Erythroblast (primary cell): ENCODE measurements around the gene ULBP1.
"Not testable (repeated sequence)": the region's sequence is repeated elsewhere in the genome, so short reads cannot be mapped to it uniquely, and the experiment has no call there.

Experiments used
- DNase-seq, 2 experiments: peaks; one replicate each; lab custom pipeline; 2025; lab: John Stamatoyannopoulos, UW
- GATA1 ChIP-seq: IDR thresholded peaks from 2 replicates; pipeline ENCODE4 v1.6.1; 2011; ENCODE audit warnings: low read depth, mild to moderate bottlenecking, control low read depth, low read length, moderate library complexity
- POLR2A ChIP-seq: IDR thresholded peaks from 2 replicates; pipeline ENCODE4 v1.6.1; 2011; ENCODE audit warnings: mild to moderate bottlenecking, low read length

The ULBP1 gene, protein sequence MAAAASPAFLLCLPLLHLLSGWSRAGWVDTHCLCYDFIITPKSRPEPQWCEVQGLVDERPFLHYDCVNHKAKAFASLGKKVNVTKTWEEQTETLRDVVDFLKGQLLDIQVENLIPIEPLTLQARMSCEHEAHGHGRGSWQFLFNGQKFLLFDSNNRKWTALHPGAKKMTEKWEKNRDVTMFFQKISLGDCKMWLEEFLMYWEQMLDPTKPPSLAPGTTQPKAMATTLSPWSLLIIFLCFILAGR

DNA sequence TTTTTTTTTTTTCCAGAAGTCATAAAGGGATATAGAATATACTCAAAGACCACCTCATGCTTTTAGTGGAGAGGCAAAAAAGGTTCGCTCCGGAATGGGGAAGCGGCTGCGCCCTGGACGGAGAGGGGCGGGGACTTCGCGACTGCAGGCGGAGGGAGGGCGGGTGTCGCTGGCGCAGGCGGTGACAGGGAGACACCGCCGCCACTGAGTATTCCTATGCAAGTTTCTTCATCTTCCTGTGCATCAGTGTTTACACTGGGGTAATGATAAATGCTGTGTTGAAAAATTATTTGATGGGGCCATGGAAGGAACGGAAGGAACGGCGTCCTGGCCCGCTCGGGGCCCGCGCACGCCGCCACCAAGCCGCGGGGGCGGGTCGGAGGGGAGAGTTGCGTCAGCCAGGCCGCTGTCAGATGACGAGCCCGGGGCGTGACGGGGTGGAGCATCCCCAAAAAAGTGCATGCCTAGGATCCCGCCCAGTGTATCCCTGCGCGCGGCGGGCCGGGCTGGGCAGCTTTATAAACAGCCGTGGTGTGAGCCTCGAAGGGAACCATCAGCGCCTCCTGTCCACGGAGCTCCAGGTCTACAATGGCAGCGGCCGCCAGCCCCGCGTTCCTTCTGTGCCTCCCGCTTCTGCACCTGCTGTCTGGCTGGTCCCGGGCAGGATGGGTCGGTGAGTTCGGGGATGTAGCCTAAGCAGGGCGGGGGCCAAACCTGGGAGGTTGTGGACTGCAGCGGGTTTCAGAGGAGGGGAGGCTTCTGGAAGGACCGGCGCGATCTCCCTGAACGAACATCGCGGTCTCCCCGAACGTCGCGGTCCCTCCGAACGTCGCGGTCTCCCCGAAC is at the start of gene ULBP1:
ULBP1 (plus strand) TSS at position 482 of the 846 bp plus-strand sequence; CDS start at position 589, 107 bp downstream.
- DNase-seq: peak; percentile 89 to 95
- TF ChIP-seq POLR2A (peak; percentile 76), GATA1 (no peak)

DNA sequence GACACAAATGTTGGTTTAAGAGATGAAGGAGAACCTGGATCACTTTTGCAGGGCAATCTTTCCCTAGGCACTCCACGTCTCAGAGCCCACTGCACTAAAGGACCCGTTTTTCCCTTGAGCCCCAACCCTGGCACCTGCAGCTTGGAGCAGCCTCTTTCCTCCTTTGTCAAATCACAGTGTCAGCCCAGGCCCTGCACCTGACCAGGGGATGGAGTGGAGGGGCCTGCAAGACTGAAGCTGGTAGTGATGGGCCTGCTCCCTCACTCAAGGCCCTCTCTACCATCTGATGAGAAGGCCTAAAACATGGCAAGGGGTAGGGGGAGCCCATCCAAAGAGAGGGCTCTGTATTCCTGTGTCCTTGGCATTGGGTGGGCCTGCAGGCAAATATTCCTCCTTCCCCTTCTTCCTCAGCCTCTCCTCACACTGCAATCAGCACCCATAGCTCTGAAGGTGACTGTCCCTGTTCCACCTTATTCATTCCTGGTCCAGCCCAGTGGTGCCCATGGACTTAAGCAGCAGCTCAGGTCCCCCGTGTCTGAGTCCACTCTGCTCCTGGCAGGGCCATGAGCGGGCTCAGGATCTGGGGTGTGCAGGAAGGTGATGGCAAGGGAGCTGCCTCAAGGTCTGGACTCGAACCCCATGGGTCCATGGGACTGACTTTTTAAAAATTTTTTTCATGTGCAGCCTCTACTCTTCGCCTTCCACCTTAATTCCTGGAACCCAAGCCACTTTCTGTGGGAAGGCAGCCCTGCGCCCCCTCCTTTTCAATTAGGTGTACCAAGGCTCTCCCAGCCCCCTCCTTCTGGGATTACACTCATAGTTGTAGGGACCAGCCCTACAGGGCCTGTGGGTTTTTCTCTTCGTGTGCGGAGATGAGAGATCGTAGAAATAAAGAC is 47.5 kb upstream of the ULBP1 start:
- TF ChIP-seq GATA1 (no peak), POLR2A (no peak)
- no peak for DNase-seq

DNA sequence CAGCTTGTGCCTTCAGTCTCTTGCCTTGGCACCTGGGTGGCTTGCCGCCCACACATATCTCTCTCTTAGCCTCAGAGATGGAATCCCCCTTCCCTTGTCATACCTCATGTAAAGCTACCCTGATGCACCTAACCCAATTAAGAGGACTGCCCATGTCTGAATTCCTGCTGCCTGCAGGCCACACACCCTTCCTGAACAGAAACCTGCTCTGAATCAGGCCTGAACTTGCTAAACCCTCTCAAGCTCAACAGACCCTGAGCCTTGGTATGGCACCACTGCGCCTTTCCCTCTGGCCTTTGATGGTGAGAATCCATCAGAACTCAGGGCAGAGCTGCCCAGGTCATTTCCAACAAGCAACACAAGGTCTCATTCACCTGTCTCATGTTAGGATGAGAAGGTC is 46.1 kb upstream of the ULBP1 start:
- TF ChIP-seq POLR2A (no peak), GATA1 (no peak)
- DNase-seq: no peak

DNA sequence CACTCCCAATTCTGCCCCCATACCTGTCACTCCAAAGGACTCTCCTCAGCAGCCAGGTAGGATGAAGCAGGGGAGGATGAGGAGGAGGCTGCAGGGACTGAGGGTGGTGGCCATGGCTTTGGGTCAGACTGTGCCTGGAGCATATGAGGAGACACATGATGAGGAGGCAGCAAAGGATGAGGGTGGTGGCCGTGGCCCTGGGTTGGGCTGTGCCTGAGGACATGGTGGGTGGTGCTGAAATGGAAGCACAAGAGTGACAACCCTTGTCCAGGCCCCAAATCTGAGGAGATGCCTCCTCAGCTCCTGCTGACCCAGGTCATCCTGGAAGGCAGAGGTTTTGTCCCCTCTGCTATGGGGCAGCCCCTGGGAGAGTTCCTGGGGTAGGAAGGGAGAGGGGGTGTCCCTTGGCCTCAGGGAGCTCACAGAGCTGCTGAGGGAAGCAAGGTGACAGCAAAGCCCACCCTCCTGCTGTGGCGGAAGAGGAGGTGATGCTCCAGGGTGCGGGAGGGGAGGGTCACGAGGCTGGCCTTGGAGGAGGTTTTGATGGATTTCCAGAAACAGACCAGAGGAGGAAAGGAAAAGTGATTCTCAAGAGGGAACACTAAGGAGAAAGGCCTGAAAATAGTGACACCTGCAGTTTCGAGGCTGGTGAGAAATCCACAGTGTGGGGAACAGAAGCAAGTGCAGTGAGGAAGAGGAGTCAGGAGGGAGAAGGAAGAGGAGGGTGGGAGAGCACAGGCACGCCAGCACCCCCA is 45.4 kb upstream of the ULBP1 start:
- no peak for TF ChIP-seq POLR2A
- TF ChIP-seq GATA1: no peak

DNA sequence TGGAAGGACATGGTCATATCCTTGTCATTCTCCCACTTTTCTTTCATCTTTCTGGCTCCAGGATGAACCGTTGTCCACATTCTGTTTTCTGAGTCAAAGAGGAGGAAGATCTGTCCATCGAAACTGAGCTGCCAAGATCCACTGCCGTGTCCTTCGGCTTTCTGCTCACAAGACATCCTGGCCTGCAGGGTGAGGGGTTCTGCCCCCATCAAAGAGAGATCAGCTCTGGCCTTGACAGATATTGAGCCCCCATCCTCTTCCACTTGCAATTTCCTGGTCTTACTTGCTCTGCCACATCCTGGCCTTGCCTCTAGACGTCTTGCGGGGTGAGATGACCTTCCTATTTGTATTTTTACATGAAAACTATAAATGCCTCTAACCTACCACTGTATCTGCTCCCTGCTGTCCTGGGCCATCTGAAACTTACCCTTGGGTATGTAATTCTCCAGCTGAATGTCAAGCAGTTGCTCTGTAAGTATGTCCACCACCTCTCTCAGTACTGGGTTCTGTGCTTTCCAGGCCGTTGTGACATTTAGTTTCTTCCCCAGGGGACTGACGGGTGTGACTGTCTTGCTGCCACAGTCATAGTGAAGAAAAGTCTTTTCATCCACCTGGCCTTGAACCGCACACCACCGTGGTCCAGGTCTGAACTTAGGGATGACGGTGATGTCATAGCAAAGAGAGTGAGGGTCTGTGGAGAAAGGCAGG is 44.5 kb upstream of the ULBP1 start:
- DNase-seq: not testable (repeated sequence)

More for the DNA sequence above, 45.4 kb upstream of the ULBP1 start:
- DNase-seq: no peak

DNA sequence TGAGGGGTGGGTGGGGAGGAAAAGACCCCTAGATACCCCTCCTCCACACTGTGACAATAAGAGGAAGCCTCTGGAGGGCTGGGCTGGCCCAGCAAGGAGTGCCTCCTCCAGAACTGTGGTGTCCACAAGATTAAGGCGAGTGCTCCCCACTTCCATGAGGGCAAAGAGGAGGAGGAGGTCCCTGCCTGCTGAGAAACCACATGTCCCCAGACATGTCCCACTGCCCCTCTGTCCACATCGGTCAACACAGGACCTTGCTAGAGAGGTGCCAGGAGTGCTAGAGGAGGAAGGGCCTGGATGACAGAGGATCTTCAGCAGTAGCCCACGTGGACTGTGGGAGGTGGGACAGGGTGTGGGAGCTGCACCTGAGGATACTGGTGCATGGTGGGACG is 43.9 kb upstream of the ULBP1 start:
- no peak for TF ChIP-seq POLR2A
- TF ChIP-seq GATA1: no peak
- DNase-seq: no peak

DNA sequence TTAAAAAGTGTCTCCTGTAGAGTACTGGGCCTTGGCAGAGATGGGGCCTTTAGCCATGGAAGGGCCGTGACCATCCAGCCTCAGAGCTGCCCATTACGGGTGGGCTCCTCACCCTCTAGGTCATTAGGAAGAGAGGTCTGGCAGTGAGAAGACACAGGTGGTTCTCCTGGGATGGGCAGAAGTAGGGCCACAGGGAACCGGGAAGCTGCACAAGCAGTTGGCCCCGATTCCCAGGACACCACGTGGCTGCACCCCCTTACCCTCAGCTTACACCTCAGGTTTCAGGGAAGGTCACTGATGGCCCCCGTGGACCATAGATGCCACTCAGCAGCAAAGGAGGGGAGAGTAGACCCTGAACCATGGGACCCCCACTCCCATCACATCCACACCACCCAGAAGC is 42.4 kb upstream of the ULBP1 start:
- TF ChIP-seq POLR2A (no peak), GATA1 (no peak)

DNA sequence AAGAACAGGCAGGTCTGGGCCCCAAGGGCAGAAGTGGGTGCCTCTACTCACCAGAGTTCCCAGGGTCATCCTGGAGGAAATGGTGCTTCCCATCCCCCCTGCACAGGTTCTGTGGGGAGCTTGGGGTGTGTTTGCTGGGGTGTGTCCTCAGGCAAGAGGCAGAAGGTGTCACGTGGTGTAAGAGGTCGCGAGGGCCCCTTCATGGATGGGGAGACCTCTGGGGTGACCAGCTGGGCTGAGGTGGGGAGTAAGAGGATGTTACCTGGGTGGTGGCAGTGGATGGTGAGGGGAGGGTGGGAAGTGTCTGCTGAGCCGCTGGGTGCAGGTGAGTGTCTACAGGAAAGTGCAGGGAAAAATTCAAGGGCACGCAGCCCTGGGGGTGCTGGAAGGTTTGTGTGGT is 41.7 kb upstream of the ULBP1 start:
- not testable (repeated sequence) for DNase-seq

More for the DNA sequence above, 42.4 kb upstream of the ULBP1 start:
- DNase-seq: no peak

DNA sequence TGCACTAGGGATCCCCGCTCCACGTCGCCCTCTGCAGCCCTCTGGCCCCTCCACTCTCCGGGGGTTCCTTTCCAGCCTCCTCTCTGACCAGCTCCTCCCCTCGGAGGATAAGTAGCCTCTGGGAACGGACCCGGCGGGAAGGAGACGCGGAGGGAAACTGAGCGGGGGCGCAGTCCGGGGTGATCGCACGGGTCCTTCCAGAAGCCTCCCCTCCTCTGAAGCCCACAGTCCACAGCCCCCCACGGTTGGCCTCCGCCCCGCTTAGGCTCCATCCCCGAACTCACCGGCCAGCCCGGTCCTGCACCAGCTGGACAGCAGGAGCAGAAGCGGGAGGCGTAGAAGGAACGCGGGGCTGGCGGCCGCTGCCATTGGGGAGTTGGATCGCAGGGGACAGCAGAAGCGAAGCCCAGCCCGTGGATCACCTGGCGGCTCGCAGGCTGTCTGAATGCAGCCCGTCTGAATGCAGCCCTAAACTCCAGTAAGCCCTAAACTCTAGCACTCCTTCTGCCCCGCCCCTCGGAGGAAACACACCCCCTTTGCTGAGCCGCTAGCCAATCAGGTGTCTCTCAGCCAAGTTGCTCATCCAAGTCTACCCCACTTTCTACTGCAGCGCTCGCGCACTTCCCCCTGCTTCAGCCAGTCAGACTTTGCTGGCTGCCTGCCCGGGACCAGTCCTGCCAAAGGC is 41.0 kb upstream of the ULBP1 start, which contains the start of gene RAET1G:
RAET1G (minus strand) TSS at position 480 of the 685 bp plus-strand sequence; CDS start at position 369, 111 bp downstream.
- peak; percentile 74 to 75 for DNase-seq
- TF ChIP-seq POLR2A: no peak
- TF ChIP-seq GATA1: no peak

DNA sequence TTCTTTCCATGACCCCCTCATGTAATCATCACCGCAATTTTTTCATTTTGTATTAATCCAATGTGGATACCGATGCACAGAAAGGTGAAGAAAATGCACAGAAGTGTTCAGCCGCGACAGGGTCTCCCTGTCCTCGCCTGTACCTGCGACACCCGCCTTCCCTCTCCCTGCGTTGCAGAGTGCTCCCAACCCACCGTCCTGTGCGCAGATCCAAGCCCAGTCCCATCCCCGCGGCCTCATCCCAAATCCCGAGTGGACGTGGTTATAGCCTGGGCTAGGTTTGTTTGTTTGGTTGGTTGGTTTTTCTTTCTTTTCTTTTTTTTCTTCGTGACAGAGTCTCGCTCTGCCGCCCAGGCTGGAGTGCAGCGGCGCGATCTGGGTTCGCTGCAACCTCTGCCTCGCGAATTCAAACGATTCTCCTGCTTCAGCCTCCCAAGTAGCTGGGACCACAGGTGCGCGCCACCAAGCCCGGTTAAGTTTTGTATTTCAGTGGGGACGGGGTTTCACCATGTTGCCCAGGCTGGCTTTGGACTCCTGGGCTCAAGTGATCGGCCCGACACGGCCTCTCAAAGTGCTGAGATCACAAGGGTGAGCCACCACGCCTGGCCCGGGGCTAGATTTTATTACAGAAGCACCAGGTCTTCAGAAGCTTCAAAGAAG is 40.3 kb upstream of the ULBP1 start:
- TF ChIP-seq POLR2A: no peak
- TF ChIP-seq GATA1: no peak
- DNase-seq: no peak

DNA sequence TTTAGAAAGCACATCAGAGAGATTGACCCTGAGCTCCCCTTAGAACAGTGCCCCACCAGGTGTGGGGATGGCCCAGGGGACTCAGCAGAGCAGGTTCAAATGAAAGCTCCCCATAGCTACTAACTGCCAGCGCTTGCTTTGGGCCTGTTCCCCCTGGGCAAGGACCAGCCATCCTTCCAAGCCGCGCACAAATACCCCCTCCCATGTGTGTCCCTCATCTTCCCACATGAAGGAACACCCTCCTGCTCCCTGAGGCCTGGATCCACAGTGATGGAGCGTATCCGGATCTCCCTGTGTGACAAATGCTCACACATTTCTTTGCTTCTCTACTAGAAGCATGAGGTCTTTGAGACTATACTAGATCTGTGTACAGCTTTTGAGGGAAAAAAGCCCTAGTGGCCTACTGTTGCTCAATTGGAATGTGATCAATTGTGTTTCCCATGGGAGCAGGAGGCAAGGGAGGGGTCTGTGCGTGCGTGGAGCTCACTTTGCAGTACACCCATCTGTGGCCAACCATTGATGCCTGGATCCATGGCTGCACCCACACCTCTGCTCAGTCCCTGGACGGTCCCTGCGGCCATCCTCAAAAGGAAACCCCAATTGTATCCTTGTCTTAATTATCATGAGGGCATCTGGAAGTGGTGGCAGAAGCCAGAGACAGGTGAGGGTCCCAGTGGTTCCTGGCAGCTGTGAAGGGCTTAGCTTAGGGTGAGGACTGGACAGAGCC is 39.4 kb upstream of the ULBP1 start:
- DNase-seq: no peak
- TF ChIP-seq POLR2A (no peak), GATA1 (no peak)
